Measurements from ENCODE around the gene MFN2. TPM values are rescaled to one million over a fixed set of nuclear protein-coding genes. Genes with fewer than 3 reads are reported as not detected.
A peak's percentile ranks its signal among the peaks of the same experiment; 100 is the strongest.

Gene MFN2
- total RNA-seq, 4 donors from 2014 or later, result 176 to 282 (median 217) TPM

GRCh38 chr1:11991969-11992676 is 11.9 kb downstream of the MFN2 start:
- H3K36me3 ChIP-seq, result peaks cover 4 to 72% of the 10 kb centered on the region in 2 donors
- in situ Hi-C loops (cut with MboI; ENCODE audit: low sequenced_read_pairs in 4 of 4), result no loop called here
- H3K9me3 ChIP-seq, result no peaks in the 10 kb centered on the region
- H3K4me3 ChIP-seq, result no peak overlapping the region
- intact Hi-C loops (cut with DNase I; ENCODE audit: low total_unique reads), result loop anchor here (5.0 kb wide), 1 partner anchor 675 kb away; no protein-coding TSS in a partner anchor
- DNase-seq (no peak), ATAC-seq (no peak)
- H3K27ac ChIP-seq, result peak overlapping the region; percentile 91 to 98 (median 93)
- H3K27me3 ChIP-seq, result no peaks in the 10 kb centered on the region
- peaks cover 30 to 46% of the 10 kb centered on the region in 2 donors for H3K4me1 ChIP-seq
- no peak for TF ChIP-seq POLR2A (IDR thresholded peaks at IDR 0.05)
- TF ChIP-seq CTCF (IDR thresholded peaks at IDR 0.05 in 4 of 5, conservative IDR thresholded peaks at IDR 0.05 in 1 of 5), result no peak

GRCh38 chr1:11997081-11997850 is 17.0 kb downstream of the MFN2 start:
- Histone ChIP-seq H3K9me3 (no peaks in the 10 kb centered on the region), H3K4me3 (no peak overlapping the region), H3K36me3 (peaks cover 7 to 93% of the 10 kb centered on the region in 2 donors), H3K27ac (peak overlapping the region in 1 of 4 donors; percentile 95), H3K4me1 (peaks cover 3 to 11% of the 10 kb centered on the region in 2 donors), H3K27me3 (no peaks in the 10 kb centered on the region)
- intact Hi-C loops (cut with DNase I; ENCODE audit: low total_unique reads) (no loop called here), in situ Hi-C loops (cut with MboI; ENCODE audit: low sequenced_read_pairs in 4 of 4) (no loop called here)
- no peak for DNase-seq
- TF ChIP-seq CTCF (IDR thresholded peaks at IDR 0.05 in 4 of 5, conservative IDR thresholded peaks at IDR 0.05 in 1 of 5), result no peak
- no peak for TF ChIP-seq POLR2A (IDR thresholded peaks at IDR 0.05)
- no peak for ATAC-seq

GRCh38 chr1:11998636-11999035 is 18.4 kb downstream of the MFN2 start:
- H3K36me3 ChIP-seq, result peaks cover 5 to 96% of the 10 kb centered on the region in 2 donors
- H3K4me1 ChIP-seq, result peaks cover 3 to 11% of the 10 kb centered on the region in 2 donors
- in situ Hi-C loops (cut with MboI; ENCODE audit: low sequenced_read_pairs in 4 of 4) (no loop called here), intact Hi-C loops (cut with DNase I; ENCODE audit: low total_unique reads) (no loop called here)
- no peaks in the 10 kb centered on the region for H3K27me3 ChIP-seq
- DNase-seq (no peak), ATAC-seq (no peak)
- H3K27ac ChIP-seq, result no peak overlapping the region
- no peak for TF ChIP-seq CTCF (IDR thresholded peaks at IDR 0.05 in 4 of 5, conservative IDR thresholded peaks at IDR 0.05 in 1 of 5)
- no peak for TF ChIP-seq POLR2A (IDR thresholded peaks at IDR 0.05)
- no peak overlapping the region for H3K4me3 ChIP-seq
- no peaks in the 10 kb centered on the region for H3K9me3 ChIP-seq

- ATAC-seq, result no peak
- no peak overlapping the region for H3K27ac ChIP-seq
- peaks cover 3 to 11% of the 10 kb centered on the region in 2 donors for H3K4me1 ChIP-seq
- no peaks in the 10 kb centered on the region for H3K9me3 ChIP-seq
- H3K4me3 ChIP-seq, result no peak overlapping the region
- intact Hi-C loops (cut with DNase I; ENCODE audit: low total_unique reads) (no loop called here), in situ Hi-C loops (cut with MboI; ENCODE audit: low sequenced_read_pairs in 4 of 4) (no loop called here)
- peaks cover 3 to 96% of the 10 kb centered on the region in 2 donors for H3K36me3 ChIP-seq
- TF ChIP-seq CTCF (IDR thresholded peaks at IDR 0.05 in 4 of 5, conservative IDR thresholded peaks at IDR 0.05 in 1 of 5) (no peak), POLR2A (IDR thresholded peaks at IDR 0.05) (no peak)
- DNase-seq, result no peak
- no peaks in the 10 kb centered on the region for H3K27me3 ChIP-seq
Measured at GRCh38 chr1:11999236-11999635, 19.0 kb downstream of the MFN2 start.

Data from gastrocnemius medialis (tissue), 4 donors.